ENCODE data around the gene IL22RA1. TPM values are rescaled to one million over a fixed set of nuclear protein-coding genes. Genes with fewer than 3 reads are reported as not detected.

The IL22RA1 gene
- 0.03 TPM for polyA plus RNA-seq (2013, experiment 1 of 2)
- polyA plus RNA-seq (2013, experiment 2 of 2): 0.03 TPM

- Histone ChIP-seq H3K14ac (ENCODE audit: low read length) (no peak within 1 kb of the TSS), H2BK12ac (ENCODE audit: low read length) (no peak within 1 kb of the TSS), H2BK15ac (ENCODE audit: low read length) (no peak within 1 kb of the TSS), H3K27me3 (ENCODE audit: control insufficient read depth in 3 of 3, insufficient read depth in 3 of 3, low read depth in 1 of 3, low read length in 3 of 3) (peaks cover 0 to 26% (median 0%) of the 10 kb centered on the region in 3 experiments), H3K9ac (ENCODE audit: low read depth, low read length, poor library complexity) (no peak within 1 kb of the TSS), H4K8ac (ENCODE audit: low read depth, low read length) (no peak within 1 kb of the TSS), H2AK5ac (ENCODE audit: low read depth, low read length) (peak within 1 kb of the TSS; percentile 43), H3K4me2 (ENCODE audit: insufficient read depth, low read length, poor library complexity, severe bottlenecking) (no peak within 1 kb of the TSS), H3K18ac (ENCODE audit: low read length) (peak within 1 kb of the TSS; percentile 54), H3K27ac (replicated peaks; ENCODE audit: low read length) (no peak within 1 kb of the TSS), H3K9me3 (replicated peaks in 1 of 2; ENCODE audit: control insufficient read depth in 2 of 2, insufficient read depth in 1 of 2, low read depth in 1 of 2, low read length in 2 of 2) (no peaks in the 10 kb centered on the region), H4K91ac (ENCODE audit: low read depth, low read length, poor library complexity) (no peak within 1 kb of the TSS), H3K36me3 (replicated peaks in 1 of 2; ENCODE audit: control insufficient read depth in 2 of 2, insufficient read depth in 2 of 2, low read length in 2 of 2) (no peaks in the 10 kb centered on the region), H3K4me1 (ENCODE audit: control insufficient read depth in 2 of 2, insufficient read depth in 1 of 2, low read depth in 1 of 2, low read length in 2 of 2) (no peaks in the 10 kb centered on the region), H2AFZ (ENCODE audit: low read length) (no peak within 1 kb of the TSS), H3K4me3 (ENCODE audit: low read length in 2 of 2) (no peak within 1 kb of the TSS), H3K4ac (ENCODE audit: low read length) (no peak within 1 kb of the TSS), H2BK5ac (ENCODE audit: low read length) (no peak within 1 kb of the TSS), H2BK120ac (ENCODE audit: low read depth, low read length) (no peak within 1 kb of the TSS), H3K23ac (ENCODE audit: low read depth, low read length, poor library complexity) (peak within 1 kb of the TSS; percentile 5), H3K79me1 (ENCODE audit: low read depth, low read length) (no peaks in the 10 kb centered on the region)
- no peak for DNase-seq (ENCODE audit: low spot score)
- no CpG with 5 or more reads among the region's 22 CpGs for WGBS, 2 donors (ENCODE audit: extremely low coverage in 2 of 2, insufficient read length in 2 of 2, insufficient replicate concordance in 1 of 2)
These were observed at the start of gene IL22RA1 for GRCh38 chr1:24142546-24143534. Gene IL22RA1 (minus strand): TSS chr1:24143140. CDS start chr1:24143082, 58 bp downstream.

- H2BK120ac ChIP-seq (ENCODE audit: low read depth, low read length): no peak overlapping the region
- no peak overlapping the region for H3K4ac ChIP-seq (ENCODE audit: low read length)
- no peak overlapping the region for H2BK5ac ChIP-seq (ENCODE audit: low read length)
- no peaks in the 10 kb centered on the region for H3K9me3 ChIP-seq (replicated peaks in 1 of 2; ENCODE audit: control insufficient read depth in 2 of 2, insufficient read depth in 1 of 2, low read depth in 1 of 2, low read length in 2 of 2)
- no peaks in the 10 kb centered on the region for H3K36me3 ChIP-seq (replicated peaks in 1 of 2; ENCODE audit: control insufficient read depth in 2 of 2, insufficient read depth in 2 of 2, low read length in 2 of 2)
- no peak overlapping the region for H4K91ac ChIP-seq (ENCODE audit: low read depth, low read length, poor library complexity)
- no peak overlapping the region for H2AK5ac ChIP-seq (ENCODE audit: low read depth, low read length)
- no peak for DNase-seq (ENCODE audit: low spot score)
- peaks cover 6 to 34% (median 9%) of the 10 kb centered on the region in 3 experiments for H3K27me3 ChIP-seq (ENCODE audit: control insufficient read depth in 3 of 3, insufficient read depth in 3 of 3, low read depth in 1 of 3, low read length in 3 of 3)
- H3K79me1 ChIP-seq (ENCODE audit: low read depth, low read length): no peaks in the 10 kb centered on the region
- no peak overlapping the region for H3K9ac ChIP-seq (ENCODE audit: low read depth, low read length, poor library complexity)
- no peak overlapping the region for H4K8ac ChIP-seq (ENCODE audit: low read depth, low read length)
- no peak overlapping the region for H3K14ac ChIP-seq (ENCODE audit: low read length)
- whole genome bisulfite sequencing, 2 donors (ENCODE audit: extremely low coverage in 2 of 2, insufficient read length in 2 of 2, insufficient replicate concordance in 1 of 2): no CpG with 5 or more reads among the region's 5 CpGs
- H3K18ac ChIP-seq (ENCODE audit: low read length): no peak overlapping the region
- no peak overlapping the region for H3K4me3 ChIP-seq (ENCODE audit: low read length in 2 of 2)
- no peak overlapping the region for H2BK15ac ChIP-seq (ENCODE audit: low read length)
- H2BK12ac ChIP-seq (ENCODE audit: low read length): no peak overlapping the region
- H3K4me2 ChIP-seq (ENCODE audit: insufficient read depth, low read length, poor library complexity, severe bottlenecking): no peak overlapping the region
- peaks cover 0 to 5% of the 10 kb centered on the region in 2 donors for H3K4me1 ChIP-seq (ENCODE audit: control insufficient read depth in 2 of 2, insufficient read depth in 1 of 2, low read depth in 1 of 2, low read length in 2 of 2)
- no peak overlapping the region for H3K27ac ChIP-seq (replicated peaks; ENCODE audit: low read length)
- H2AFZ ChIP-seq (ENCODE audit: low read length): no peak overlapping the region
- H3K23ac ChIP-seq (ENCODE audit: low read depth, low read length, poor library complexity): no peak overlapping the region
These were observed 48.9 kb upstream of the IL22RA1 start for GRCh38 chr1:24191860-24192259.

- H3K18ac ChIP-seq (ENCODE audit: low read length): no peak overlapping the region
- no CpG with 5 or more reads among the region's 3 CpGs for WGBS, 2 donors (ENCODE audit: extremely low coverage in 2 of 2, insufficient read length in 2 of 2, insufficient replicate concordance in 1 of 2)
- H3K27ac ChIP-seq (replicated peaks; ENCODE audit: low read length): no peak overlapping the region
- H4K8ac ChIP-seq (ENCODE audit: low read depth, low read length): no peak overlapping the region
- H3K4me2 ChIP-seq (ENCODE audit: insufficient read depth, low read length, poor library complexity, severe bottlenecking): no peak overlapping the region
- H3K4ac ChIP-seq (ENCODE audit: low read length): no peak overlapping the region
- no peaks in the 10 kb centered on the region for H3K36me3 ChIP-seq (replicated peaks in 1 of 2; ENCODE audit: control insufficient read depth in 2 of 2, insufficient read depth in 2 of 2, low read length in 2 of 2)
- no peak overlapping the region for H2BK15ac ChIP-seq (ENCODE audit: low read length)
- no peak overlapping the region for H2BK5ac ChIP-seq (ENCODE audit: low read length)
- H3K4me1 ChIP-seq (ENCODE audit: control insufficient read depth in 2 of 2, insufficient read depth in 1 of 2, low read depth in 1 of 2, low read length in 2 of 2): peaks cover 0 to 5% of the 10 kb centered on the region in 2 donors
- H2BK120ac ChIP-seq (ENCODE audit: low read depth, low read length): no peak overlapping the region
- H2AK5ac ChIP-seq (ENCODE audit: low read depth, low read length): no peak overlapping the region
- no peak overlapping the region for H2BK12ac ChIP-seq (ENCODE audit: low read length)
- no peak for DNase-seq (ENCODE audit: low spot score)
- H3K9me3 ChIP-seq (replicated peaks in 1 of 2; ENCODE audit: control insufficient read depth in 2 of 2, insufficient read depth in 1 of 2, low read depth in 1 of 2, low read length in 2 of 2): no peaks in the 10 kb centered on the region
- H3K23ac ChIP-seq (ENCODE audit: low read depth, low read length, poor library complexity): no peak overlapping the region
- no peak overlapping the region for H4K91ac ChIP-seq (ENCODE audit: low read depth, low read length, poor library complexity)
- no peaks in the 10 kb centered on the region for H3K79me1 ChIP-seq (ENCODE audit: low read depth, low read length)
- H3K27me3 ChIP-seq (ENCODE audit: control insufficient read depth in 3 of 3, insufficient read depth in 3 of 3, low read depth in 1 of 3, low read length in 3 of 3): peaks cover 6 to 42% (median 18%) of the 10 kb centered on the region in 3 experiments
- no peak overlapping the region for H2AFZ ChIP-seq (ENCODE audit: low read length)
- no peak overlapping the region for H3K14ac ChIP-seq (ENCODE audit: low read length)
- H3K4me3 ChIP-seq (ENCODE audit: low read length in 2 of 2): no peak overlapping the region
- H3K9ac ChIP-seq (ENCODE audit: low read depth, low read length, poor library complexity): no peak overlapping the region
These were observed 48.1 kb upstream of the IL22RA1 start for GRCh38 chr1:24190983-24191461.

GRCh38 chr1:24189528-24189927, 46.6 kb upstream of the IL22RA1 start:
- Histone ChIP-seq H3K9ac (ENCODE audit: low read depth, low read length, poor library complexity) (no peak overlapping the region), H3K4ac (ENCODE audit: low read length) (no peak overlapping the region), H4K8ac (ENCODE audit: low read depth, low read length) (no peak overlapping the region), H3K23ac (ENCODE audit: low read depth, low read length, poor library complexity) (no peak overlapping the region), H3K27ac (replicated peaks; ENCODE audit: low read length) (no peak overlapping the region), H3K4me1 (ENCODE audit: control insufficient read depth in 2 of 2, insufficient read depth in 1 of 2, low read depth in 1 of 2, low read length in 2 of 2) (peaks cover 0 to 5% of the 10 kb centered on the region in 2 donors), H2BK5ac (ENCODE audit: low read length) (no peak overlapping the region), H3K9me3 (replicated peaks in 1 of 2; ENCODE audit: control insufficient read depth in 2 of 2, insufficient read depth in 1 of 2, low read depth in 1 of 2, low read length in 2 of 2) (no peaks in the 10 kb centered on the region), H2AFZ (ENCODE audit: low read length) (no peak overlapping the region), H3K79me1 (ENCODE audit: low read depth, low read length) (no peaks in the 10 kb centered on the region), H2BK120ac (ENCODE audit: low read depth, low read length) (no peak overlapping the region), H2AK5ac (ENCODE audit: low read depth, low read length) (no peak overlapping the region), H2BK15ac (ENCODE audit: low read length) (no peak overlapping the region), H3K36me3 (replicated peaks in 1 of 2; ENCODE audit: control insufficient read depth in 2 of 2, insufficient read depth in 2 of 2, low read length in 2 of 2) (no peaks in the 10 kb centered on the region), H3K4me3 (ENCODE audit: low read length in 2 of 2) (no peak overlapping the region), H3K27me3 (ENCODE audit: control insufficient read depth in 3 of 3, insufficient read depth in 3 of 3, low read depth in 1 of 3, low read length in 3 of 3) (peaks cover 6 to 53% (median 23%) of the 10 kb centered on the region in 3 experiments), H3K18ac (ENCODE audit: low read length) (no peak overlapping the region), H3K4me2 (ENCODE audit: insufficient read depth, low read length, poor library complexity, severe bottlenecking) (no peak overlapping the region), H3K14ac (ENCODE audit: low read length) (no peak overlapping the region), H4K91ac (ENCODE audit: low read depth, low read length, poor library complexity) (no peak overlapping the region), H2BK12ac (ENCODE audit: low read length) (no peak overlapping the region)
- no CpG with 5 or more reads among the region's 7 CpGs for WGBS, 2 donors (ENCODE audit: extremely low coverage in 2 of 2, insufficient read length in 2 of 2, insufficient replicate concordance in 1 of 2)
- DNase-seq (ENCODE audit: low spot score): no peak

Data from neuronal stem cell (in vitro differentiated cells).